A204.1 (cell line): Measurements from ENCODE around the gene SETD7.

ENCODE experiments used
- FAIRE-seq: peaks from 2 replicates; lab custom pipeline; 2012; peaks lifted over from hg19 to GRCh38; lab: Jason Lieb, UNC

Gene SETD7

GRCh38 chr4:139574641-139575040 is 18.6 kb upstream of the SETD7 start:
- FAIRE-seq: no peak

- no peak for FAIRE-seq
These were observed 12.4 kb upstream of the SETD7 start for GRCh38 chr4:139568206-139568955.

GRCh38 chr4:139567159-139567870 is 11.3 kb upstream of the SETD7 start:
- FAIRE-seq: no peak

- no peak for FAIRE-seq
These were observed 8.5 kb upstream of the SETD7 start for GRCh38 chr4:139564502-139564901.

- FAIRE-seq: no peak
These were observed 7.5 kb upstream of the SETD7 start for GRCh38 chr4:139563515-139563914.

GRCh38 chr4:139562839-139563238 is 6.8 kb upstream of the SETD7 start:
- no peak for FAIRE-seq

- no peak for FAIRE-seq
These were observed 6.2 kb upstream of the SETD7 start for GRCh38 chr4:139562067-139562684.

GRCh38 chr4:139560406-139561104 is 4.5 kb upstream of the SETD7 start:
- no peak for FAIRE-seq

GRCh38 chr4:139559687-139560086 is 3.7 kb upstream of the SETD7 start:
- FAIRE-seq: no peak

GRCh38 chr4:139559089-139559479 is 3.1 kb upstream of the SETD7 start:
- no peak for FAIRE-seq

GRCh38 chr4:139558235-139559088 is 2.4 kb upstream of the SETD7 start:
- FAIRE-seq: no peak

- no peak for FAIRE-seq
These were observed 1.6 kb upstream of the SETD7 start for GRCh38 chr4:139557556-139558110.

GRCh38 chr4:139556724-139557555 is 921 bp upstream of the SETD7 start:
- FAIRE-seq: no peak

GRCh38 chr4:139555705-139556070 is 331 bp downstream of the SETD7 start:
- FAIRE-seq: no peak

- FAIRE-seq: no peak
These were observed 920 bp downstream of the SETD7 start for GRCh38 chr4:139554893-139555704.

GRCh38 chr4:139554642-139554892 is 1.5 kb downstream of the SETD7 start:
- no peak for FAIRE-seq

- FAIRE-seq: no peak
These were observed 2.0 kb downstream of the SETD7 start for GRCh38 chr4:139553751-139554641.

- FAIRE-seq: no peak
These were observed 3.3 kb downstream of the SETD7 start for GRCh38 chr4:139552517-139553307.
